HepG2 (cell line): Measurements from ENCODE around the gene ALMS1. TPM values are rescaled to one million over a fixed set of nuclear protein-coding genes. Genes with fewer than 3 reads are reported as not detected.

Experiments
- ARNTL ChIP-seq: sonication (generic); formaldehyde crosslinking; IDR thresholded peaks from 2 replicates; pipeline ENCODE4 v1.4.0; 2020; ENCODE audit warnings: mild to moderate bottlenecking, missing genetic modification reagents
- HOXA7 ChIP-seq: sonication (generic); formaldehyde crosslinking; IDR thresholded peaks from 2 replicates; pipeline ENCODE4 v1.8.1; 2022; ENCODE audit warnings: mild to moderate bottlenecking, missing genetic modification reagents, moderate library complexity
- KAT2B ChIP-seq: fragments of 150-350 bp; IDR thresholded peaks from 2 replicates; pipeline ENCODE4 v1.6.1; 2014; ENCODE audit warnings: low read depth, low read length, borderline replicate concordance
- MAF1 ChIP-seq: sonication (generic); formaldehyde crosslinking; IDR thresholded peaks from 2 replicates; pipeline ENCODE4 v1.5.0; 2020; ENCODE audit warnings: missing genetic modification reagents, borderline replicate concordance
- MLLT10 ChIP-seq: sonication (generic); formaldehyde crosslinking; IDR thresholded peaks from 2 replicates; pipeline ENCODE4 v1.4.0; 2020; ENCODE audit warnings: missing genetic modification reagents
- PHF5A ChIP-seq: IDR thresholded peaks from one replicate; pipeline ENCODE4 v1.6.1; 2018; ENCODE audit warnings: low read depth, missing genetic modification reagents; ENCODE audit not compliant: unreplicated experiment
- POGK ChIP-seq: sonication (generic); formaldehyde crosslinking; conservative IDR thresholded peaks from 2 replicates; pipeline ENCODE4 v1.8.0; 2022; ENCODE audit warnings: mild to moderate bottlenecking, moderate library complexity, missing genetic modification reagents
- SALL1 ChIP-seq: sonication (generic); formaldehyde crosslinking; IDR thresholded peaks from 2 replicates; pipeline ENCODE4 v1.8.0; 2022; ENCODE audit warnings: mild to moderate bottlenecking, missing genetic modification reagents
- STAT6 ChIP-seq: sonication (generic); formaldehyde crosslinking; IDR thresholded peaks from 2 replicates; pipeline ENCODE4 v1.4.0; 2020; ENCODE audit warnings: missing genetic modification reagents, mild to moderate bottlenecking, borderline replicate concordance
- TRIM24 ChIP-seq: sonication (generic); formaldehyde crosslinking; IDR thresholded peaks from 2 replicates; pipeline ENCODE4 v1.8.0; 2022; ENCODE audit warnings: mild to moderate bottlenecking, missing genetic modification reagents
- ZBTB46 ChIP-seq: sonication (generic); formaldehyde crosslinking; IDR thresholded peaks from 2 replicates; pipeline ENCODE4 v1.4.0; 2020; ENCODE audit warnings: mild to moderate bottlenecking, missing genetic modification reagents, borderline replicate concordance
- ZNF12 ChIP-seq: sonication (generic); formaldehyde crosslinking; IDR thresholded peaks from 2 replicates; pipeline ENCODE4 v1.5.0; 2020; ENCODE audit warnings: missing genetic modification reagents
- ZNF292 ChIP-seq: sonication (generic); formaldehyde crosslinking; IDR thresholded peaks from 2 replicates; pipeline ENCODE4 v1.8.1; 2022; ENCODE audit warnings: mild to moderate bottlenecking, low read depth, missing genetic modification reagents, borderline replicate concordance
- ZNF362 ChIP-seq: sonication (generic); formaldehyde crosslinking; IDR thresholded peaks from 2 replicates; pipeline ENCODE4 v1.4.0; 2020; ENCODE audit warnings: missing genetic modification reagents, mild to moderate bottlenecking, borderline replicate concordance
- ZNF574 ChIP-seq: sonication (generic); formaldehyde crosslinking; IDR thresholded peaks from 2 replicates; pipeline ENCODE4 v1.4.0; 2020; ENCODE audit warnings: missing genetic modification reagents
- ZNF589 ChIP-seq: sonication (generic); formaldehyde crosslinking; conservative IDR thresholded peaks from 2 replicates; pipeline ENCODE4 v1.8.0; 2022; ENCODE audit warnings: mild to moderate bottlenecking, moderate library complexity, missing genetic modification reagents
- ZNF652 ChIP-seq: IDR thresholded peaks from 2 replicates; pipeline ENCODE4 v1.6.1; 2016; ENCODE audit warnings: low read depth, borderline replicate concordance
- ZNF75D ChIP-seq: sonication (generic); formaldehyde crosslinking; IDR thresholded peaks from 2 replicates; pipeline ENCODE4 v1.8.1; 2023; ENCODE audit warnings: missing genetic modification reagents, mild to moderate bottlenecking, borderline replicate concordance
- ZNF788 ChIP-seq: sonication (generic); formaldehyde crosslinking; IDR thresholded peaks from 2 replicates; pipeline ENCODE4 v1.5.0; 2020; ENCODE audit warnings: mild to moderate bottlenecking, missing genetic modification reagents, borderline replicate concordance
- polyA plus RNA-seq, 8 experiments: library from polyadenylated mRNA; depleted of rRNA in 3 of 8; stranded (reverse) in 7 of 8; unstranded in 1 of 8; fragments of >200 nt; fragmentation: Illumina TruSeq in 4 of 8; extraction: Trizol in 4 of 8; gene quantifications; 2 replicates each; pipeline versions ENCODE4 v1.2.1 to v1.2.3, GENCODE V29; 2011 to 2016; ENCODE audit warnings: low read depth in 4 of 8, missing spikeins in 1 of 8, mixed read lengths in 1 of 8; ENCODE audit not compliant: insufficient read depth in 1 of 8
- total RNA-seq, 5 experiments: library from RNA; depleted of rRNA; stranded (reverse); fragments of >200 nt; fragmentation: Illumina TruSeq; extraction: Trizol; gene quantifications; 2 replicates each; pipeline ENCODE4 v1.2.3, GENCODE V29; 2016; ENCODE audit warnings: low read depth in 1 of 5

ALMS1 gene
- total and polyA plus RNA-seq, 2 of the 13 experiments (the other 11 are each of a cell fraction or from before 2014, with no cell fraction given) = 12.9 to 21.2 TPM

- no peak for TF ChIP-seq STAT6
- peak; percentile 93 for TF ChIP-seq SALL1 (CRISPR knock-in tag)
- no peak for TF ChIP-seq ZBTB46 (CRISPR knock-in tag)
- peak; percentile 23; the same call in 1 of the 2 replicates for TF ChIP-seq KAT2B
- TF ChIP-seq ZNF652 (CRISPR knock-in tag) = no peak
- no peak for TF ChIP-seq ZNF589 (CRISPR knock-in tag)
- TF ChIP-seq ARNTL (CRISPR knock-in tag) = no peak
- no peak for TF ChIP-seq MAF1
- peak; percentile 67; the same call in 1 of the 2 replicates for TF ChIP-seq ZNF292 (CRISPR knock-in tag)
- peak; percentile 66; the same call in 1 of the 2 replicates for TF ChIP-seq ZNF574 (CRISPR knock-in tag)
- no peak for TF ChIP-seq HOXA7 (CRISPR knock-in tag)
- TF ChIP-seq ZNF362 (CRISPR knock-in tag) = no peak
- TF ChIP-seq TRIM24 (CRISPR knock-in tag) = no peak
- no peak for TF ChIP-seq PHF5A
- TF ChIP-seq ZNF75D (CRISPR knock-in tag) = no peak
- TF ChIP-seq MLLT10 = no peak
- TF ChIP-seq ZNF12 (CRISPR knock-in tag) = no peak; the same call in 1 of the 2 replicates
- peak; percentile 77; the same call in 1 of the 2 replicates for TF ChIP-seq ZNF788 (CRISPR knock-in tag)
- peak; percentile 54; the same call in 1 of the 2 replicates for TF ChIP-seq POGK (CRISPR knock-in tag)
Measured at GRCh38 chr2:73642338-73643018, 256.8 kb downstream of the ALMS1 start, which contains the start of gene NAT8 (continued).
